Osteocyte (in vitro differentiated cells): Measurements from ENCODE around the gene PSMG3. TPM values are rescaled to one million over a fixed set of nuclear protein-coding genes. Genes with fewer than 3 reads are reported as not detected.

ENCODE experiments used
- DNase-seq: peaks from one replicate; pipeline ENCODE4 v3.0.0; 2021; ENCODE audit warnings: mixed read lengths; ENCODE audit not compliant: unreplicated experiment; ENCODE audit errors: extremely low spot score
- H3K27ac Mint-ChIP-seq: one replicate; pipeline ENCODE4 v1.8.0; 2021; ENCODE audit warnings: mild to moderate bottlenecking, mixed read lengths; ENCODE audit not compliant: unreplicated experiment
- H3K27me3 Mint-ChIP-seq: one replicate; pipeline ENCODE4 v1.8.0; 2021; ENCODE audit warnings: mixed read lengths; ENCODE audit not compliant: unreplicated experiment
- H3K36me3 Mint-ChIP-seq: one replicate; pipeline ENCODE4 v1.8.0; 2021; ENCODE audit warnings: mixed read lengths; ENCODE audit not compliant: unreplicated experiment
- H3K4me1 Mint-ChIP-seq: one replicate; pipeline ENCODE4 v1.8.0; 2021; ENCODE audit warnings: mixed read lengths; ENCODE audit not compliant: unreplicated experiment
- H3K4me3 Mint-ChIP-seq: one replicate; pipeline ENCODE4 v1.8.0; 2021; ENCODE audit warnings: mild to moderate bottlenecking, moderate library complexity, mixed read lengths; ENCODE audit not compliant: unreplicated experiment
- H3K9me3 Mint-ChIP-seq: one replicate; pipeline ENCODE4 v1.8.0; 2021; ENCODE audit warnings: mixed read lengths; ENCODE audit not compliant: unreplicated experiment
- total RNA-seq: library from RNA; stranded (reverse); gene quantifications from 2 replicates; pipeline ENCODE4 v1.2.1, GENCODE V29; 2021
- TF ChIP-seq, protein P1 (sequence below): fragments of 200-600 bp; sonication (generic); IDR thresholded peaks from 2 replicates; pipeline ENCODE4 v1.5.0; 2021; ENCODE audit warnings: antibody characterized with exemption, mild to moderate bottlenecking, moderate library complexity

The PSMG3 gene
- total RNA-seq, 1 donor from 2014 or later: 25.6 TPM

GRCh38 chr7:1545417-1546246, 24.2 kb downstream of the PSMG3 start:
- no peaks in the 10 kb centered on the region for H3K9me3 Mint-ChIP-seq
- no peak for DNase-seq
- H3K36me3 Mint-ChIP-seq: peaks cover 10% of the 10 kb centered on the region
- no peaks in the 10 kb centered on the region for H3K4me1 Mint-ChIP-seq
- no peak overlapping the region for H3K4me3 Mint-ChIP-seq
- TF ChIP-seq, protein P1, sequence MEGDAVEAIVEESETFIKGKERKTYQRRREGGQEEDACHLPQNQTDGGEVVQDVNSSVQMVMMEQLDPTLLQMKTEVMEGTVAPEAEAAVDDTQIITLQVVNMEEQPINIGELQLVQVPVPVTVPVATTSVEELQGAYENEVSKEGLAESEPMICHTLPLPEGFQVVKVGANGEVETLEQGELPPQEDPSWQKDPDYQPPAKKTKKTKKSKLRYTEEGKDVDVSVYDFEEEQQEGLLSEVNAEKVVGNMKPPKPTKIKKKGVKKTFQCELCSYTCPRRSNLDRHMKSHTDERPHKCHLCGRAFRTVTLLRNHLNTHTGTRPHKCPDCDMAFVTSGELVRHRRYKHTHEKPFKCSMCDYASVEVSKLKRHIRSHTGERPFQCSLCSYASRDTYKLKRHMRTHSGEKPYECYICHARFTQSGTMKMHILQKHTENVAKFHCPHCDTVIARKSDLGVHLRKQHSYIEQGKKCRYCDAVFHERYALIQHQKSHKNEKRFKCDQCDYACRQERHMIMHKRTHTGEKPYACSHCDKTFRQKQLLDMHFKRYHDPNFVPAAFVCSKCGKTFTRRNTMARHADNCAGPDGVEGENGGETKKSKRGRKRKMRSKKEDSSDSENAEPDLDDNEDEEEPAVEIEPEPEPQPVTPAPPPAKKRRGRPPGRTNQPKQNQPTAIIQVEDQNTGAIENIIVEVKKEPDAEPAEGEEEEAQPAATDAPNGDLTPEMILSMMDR: no peak
- no peak overlapping the region for H3K27ac Mint-ChIP-seq
- no peaks in the 10 kb centered on the region for H3K27me3 Mint-ChIP-seq

DNA sequence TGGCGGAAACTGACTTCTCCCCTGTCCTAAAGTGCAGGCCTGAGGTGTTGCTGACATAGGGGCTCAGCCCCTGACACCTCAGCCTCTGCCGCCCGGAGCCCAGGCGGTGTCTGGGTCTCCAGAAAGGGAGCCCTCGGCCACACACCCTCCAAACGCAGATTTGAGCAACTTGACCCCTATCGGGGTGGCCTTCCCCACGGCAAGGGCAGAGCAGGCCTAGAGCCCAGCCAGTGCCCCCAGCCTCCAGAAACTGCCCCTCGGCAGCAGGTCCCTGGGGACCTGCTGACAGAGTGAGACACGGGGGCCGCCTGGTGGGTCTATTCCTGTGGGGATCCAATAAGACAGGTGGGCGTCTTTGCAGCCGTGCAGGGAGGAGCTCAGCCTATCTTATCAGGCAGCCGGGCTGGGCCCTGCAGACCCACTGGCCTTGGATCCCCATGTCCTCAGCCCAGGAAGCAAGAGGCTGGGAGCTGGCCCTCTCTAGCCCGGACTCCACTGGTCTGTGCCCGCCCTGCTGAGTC, 24.9 kb downstream of the PSMG3 start:
- peaks cover 12% of the 10 kb centered on the region for H3K36me3 Mint-ChIP-seq
- H3K4me1 Mint-ChIP-seq: no peaks in the 10 kb centered on the region
- no peaks in the 10 kb centered on the region for H3K27me3 Mint-ChIP-seq
- DNase-seq: no peak
- no peaks in the 10 kb centered on the region for H3K9me3 Mint-ChIP-seq
- H3K4me3 Mint-ChIP-seq: no peak overlapping the region
- H3K27ac Mint-ChIP-seq: no peak overlapping the region
- TF ChIP-seq, protein P1: no peak

- no peaks in the 10 kb centered on the region for H3K27me3 Mint-ChIP-seq
- H3K9me3 Mint-ChIP-seq: no peaks in the 10 kb centered on the region
- H3K4me1 Mint-ChIP-seq: no peaks in the 10 kb centered on the region
- no peak overlapping the region for H3K27ac Mint-ChIP-seq
- DNase-seq: no peak
- no peak overlapping the region for H3K4me3 Mint-ChIP-seq
- TF ChIP-seq, protein P1: no peak
- peaks cover 12% of the 10 kb centered on the region for H3K36me3 Mint-ChIP-seq
Observed at GRCh38 chr7:1544178-1544895, 25.5 kb downstream of the PSMG3 start.

DNA sequence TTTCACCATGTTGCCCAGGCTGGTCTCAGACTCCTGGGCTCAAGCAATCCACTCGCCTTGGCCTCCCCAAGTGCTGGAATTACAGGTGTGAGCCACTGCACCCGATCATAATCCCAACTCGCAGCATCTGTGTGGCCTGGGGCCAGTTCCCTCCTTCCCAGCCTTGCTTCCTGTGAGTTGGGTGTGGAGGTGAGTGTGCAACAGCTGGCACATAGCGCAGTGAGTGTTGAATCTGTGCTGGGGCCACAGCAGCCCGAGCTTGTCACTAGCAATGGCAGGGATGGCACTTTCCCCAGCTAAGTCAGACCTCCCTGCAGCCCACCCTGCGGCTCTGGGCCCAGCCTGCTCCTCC, 26.0 kb downstream of the PSMG3 start:
- Mint-ChIP-seq H3K4me1 (peaks cover 4% of the 10 kb centered on the region), H3K27ac (peak overlapping the region; percentile 41), H3K27me3 (no peaks in the 10 kb centered on the region), H3K36me3 (peaks cover 12% of the 10 kb centered on the region), H3K4me3 (no peak overlapping the region), H3K9me3 (no peaks in the 10 kb centered on the region)
- no peak for DNase-seq
- TF ChIP-seq, protein P1: no peak
